Measurements from ENCODE around the gene MUC4.
"Not testable (repeated sequence)": the region's sequence is repeated elsewhere in the genome, so short reads cannot be mapped to it uniquely, and the experiment has no call there.

Gene MUC4

DNA sequence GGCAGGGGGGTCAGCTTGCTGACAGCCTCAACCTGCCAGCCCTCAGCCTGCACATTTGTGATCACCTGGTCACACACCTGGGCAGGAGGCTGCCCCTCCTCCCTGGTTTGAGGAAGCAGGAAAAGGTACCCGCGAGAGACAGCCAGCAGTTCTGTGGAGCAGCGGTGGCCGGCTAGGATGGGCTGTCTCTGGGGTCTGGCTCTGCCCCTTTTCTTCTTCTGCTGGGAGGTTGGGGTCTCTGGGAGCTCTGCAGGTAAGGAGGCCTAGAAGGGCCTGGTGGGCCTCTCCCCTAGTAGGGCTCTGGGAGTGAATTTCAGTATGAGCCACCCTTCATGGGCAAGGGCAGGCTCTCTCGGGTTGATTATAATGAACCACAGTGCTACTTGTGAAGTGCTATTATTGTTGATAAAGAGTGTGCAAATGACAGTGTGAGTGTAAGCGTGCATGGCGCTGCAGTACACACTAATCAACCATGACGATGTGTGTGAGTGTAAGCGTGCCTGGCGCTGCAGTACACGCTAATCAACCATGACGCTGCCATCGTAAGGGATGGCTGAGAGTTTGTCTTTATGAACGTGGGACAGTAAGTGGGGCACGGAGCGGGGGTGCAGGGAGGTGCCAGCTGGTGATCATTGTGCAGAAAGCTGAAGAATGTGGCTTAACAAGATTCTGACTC is 90.8 kb downstream of the MUC4 start, which contains the start of gene MUC20:
MUC20 (plus strand) TSS at position 148 of the 676 bp plus-strand sequence; CDS start at position 178, 30 bp downstream.
- H3K9me3 ChIP-seq (ENCODE audit: control insufficient read depth, insufficient read depth, low read length); H3K36me3 ChIP-seq (ENCODE audit: control insufficient read depth, insufficient read depth, low read length); H3K9ac ChIP-seq (ENCODE audit: low read depth, low read length); H3K4me3 ChIP-seq (ENCODE audit: low read depth, low read length); H3K27ac ChIP-seq (ENCODE audit: low read depth, low read length); H3K27me3 ChIP-seq (ENCODE audit: control insufficient read depth, insufficient read depth, low read length): not testable (repeated sequence)
- peaks cover 11% of the 10 kb centered on the region for H3K4me1 ChIP-seq (ENCODE audit: control insufficient read depth, insufficient read depth, low read length)

DNA sequence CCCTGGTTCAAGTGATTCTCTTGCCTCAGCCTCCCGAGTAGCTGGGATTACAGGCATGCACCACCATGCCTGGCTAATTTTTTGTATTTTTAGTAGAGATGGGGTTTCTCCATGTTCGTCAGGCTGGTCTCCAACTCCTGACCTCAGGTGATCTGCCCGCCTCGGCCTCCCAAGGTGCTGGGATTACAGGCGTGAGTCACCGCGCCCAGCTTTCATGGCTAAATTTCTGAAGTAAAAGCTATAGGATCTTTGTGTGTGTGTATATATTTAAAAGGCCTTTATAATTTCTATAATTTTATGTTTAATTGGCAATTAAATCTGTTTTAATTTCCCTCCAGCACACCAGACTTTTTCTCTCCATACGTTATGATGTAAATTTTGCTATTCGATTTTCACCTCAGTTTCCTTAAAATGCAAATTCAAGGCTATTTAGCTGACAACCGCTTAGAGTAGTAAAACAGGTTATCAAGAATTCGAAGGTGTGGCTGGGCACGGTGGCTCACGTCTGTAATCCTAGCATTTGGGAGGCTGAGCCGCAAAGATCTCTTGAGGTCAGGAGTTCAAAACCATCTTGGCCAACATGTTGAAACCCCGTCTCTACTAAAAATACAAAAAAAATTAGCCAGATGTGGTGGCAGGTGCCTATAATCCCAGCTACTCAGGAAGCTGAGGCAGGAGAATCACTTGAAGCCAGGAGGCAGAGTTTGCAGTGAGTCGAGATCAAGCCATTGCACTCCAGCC is 92.0 kb downstream of the MUC4 start:
- not testable (repeated sequence) for H3K4me3 ChIP-seq (ENCODE audit: low read depth, low read length); H3K9ac ChIP-seq (ENCODE audit: low read depth, low read length); H3K9me3 ChIP-seq (ENCODE audit: control insufficient read depth, insufficient read depth, low read length); H3K36me3 ChIP-seq (ENCODE audit: control insufficient read depth, insufficient read depth, low read length); H3K27me3 ChIP-seq (ENCODE audit: control insufficient read depth, insufficient read depth, low read length); H3K27ac ChIP-seq (ENCODE audit: low read depth, low read length)
- H3K4me1 ChIP-seq (ENCODE audit: control insufficient read depth, insufficient read depth, low read length): peaks cover 11% of the 10 kb centered on the region

DNA sequence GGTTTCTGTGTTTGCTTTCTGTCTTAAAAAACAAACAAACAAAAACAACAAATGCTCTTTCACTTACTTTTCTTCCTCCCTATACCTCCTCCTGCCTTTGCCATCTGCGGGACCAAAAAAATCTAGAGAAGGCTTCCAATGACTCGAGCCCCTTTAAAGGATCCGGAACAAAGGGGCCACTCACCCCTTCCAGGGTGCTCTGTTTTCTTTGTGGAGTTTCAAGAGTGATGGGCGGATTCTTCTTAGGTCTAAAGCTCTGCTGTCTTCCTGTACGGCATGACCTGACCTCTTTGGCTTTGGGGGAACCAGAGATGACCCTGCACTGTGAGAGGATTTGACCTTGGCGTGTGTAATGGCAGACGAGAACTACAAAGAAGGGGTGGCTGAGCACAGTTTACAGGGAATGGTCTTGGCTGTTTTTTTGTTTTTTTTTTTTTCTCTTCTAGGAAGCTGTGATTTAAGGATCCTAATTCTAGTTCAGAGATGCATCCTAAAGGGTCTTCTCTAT is 93.2 kb downstream of the MUC4 start:
- H3K36me3 ChIP-seq (ENCODE audit: control insufficient read depth, insufficient read depth, low read length): no peaks in the 10 kb centered on the region
- H3K4me3 ChIP-seq (ENCODE audit: low read depth, low read length): no peak overlapping the region
- no peak overlapping the region for H3K27ac ChIP-seq (ENCODE audit: low read depth, low read length)
- no peaks in the 10 kb centered on the region for H3K9me3 ChIP-seq (ENCODE audit: control insufficient read depth, insufficient read depth, low read length)
- no peaks in the 10 kb centered on the region for H3K27me3 ChIP-seq (ENCODE audit: control insufficient read depth, insufficient read depth, low read length)
- no peak overlapping the region for H3K9ac ChIP-seq (ENCODE audit: low read depth, low read length)
- peaks cover 11% of the 10 kb centered on the region for H3K4me1 ChIP-seq (ENCODE audit: control insufficient read depth, insufficient read depth, low read length)

DNA sequence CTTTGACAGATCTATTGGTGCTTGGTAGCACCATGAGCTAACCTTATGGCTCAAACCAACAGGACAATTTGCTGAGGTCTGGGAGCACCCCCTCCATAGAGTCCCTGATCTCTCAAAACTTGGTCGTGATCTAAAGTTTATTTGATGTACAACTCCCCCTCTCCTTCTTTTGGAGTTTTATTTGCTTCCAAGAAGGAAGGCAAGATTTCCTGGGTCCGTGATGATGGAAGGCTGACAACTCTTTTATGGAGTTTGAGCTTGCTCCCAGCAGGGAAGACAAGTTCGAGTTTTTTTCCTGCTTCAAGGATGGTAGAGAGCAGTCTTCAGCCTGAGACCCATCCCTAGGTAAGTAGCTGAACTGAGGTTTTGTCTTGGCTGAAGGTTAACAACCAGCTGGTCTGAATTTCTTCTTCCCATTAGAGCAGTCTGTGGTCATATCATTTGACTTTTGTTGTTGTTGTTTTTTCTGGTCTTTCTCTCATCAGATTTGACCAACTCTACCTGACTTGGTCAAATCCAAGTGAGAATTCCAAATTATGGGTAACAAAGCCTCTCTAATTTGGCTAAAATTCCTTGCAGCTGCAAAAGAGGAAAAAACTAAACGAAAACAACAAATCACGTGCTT is 93.8 kb downstream of the MUC4 start:
- Histone ChIP-seq H3K36me3 (ENCODE audit: control insufficient read depth, insufficient read depth, low read length) (no peaks in the 10 kb centered on the region), H3K4me1 (ENCODE audit: control insufficient read depth, insufficient read depth, low read length) (peaks cover 11% of the 10 kb centered on the region)

DNA sequence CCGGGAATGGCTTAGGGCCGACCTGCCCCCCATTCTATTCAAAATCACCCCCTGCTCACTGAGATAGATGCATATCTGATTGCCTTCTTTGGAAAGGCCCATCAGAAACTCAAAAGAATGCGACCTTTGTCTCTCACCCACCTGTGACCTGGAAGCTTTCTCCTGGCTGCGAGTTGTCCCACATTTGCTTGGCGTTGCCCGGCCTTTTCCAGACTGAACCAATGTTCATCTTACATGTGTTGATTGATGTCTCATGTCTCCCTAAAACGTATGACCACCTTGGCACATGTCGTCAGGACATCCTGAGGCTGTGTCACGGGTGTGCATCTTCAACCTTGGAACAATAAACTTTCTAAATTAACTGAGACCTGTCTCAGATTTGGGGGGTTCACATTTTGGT is 94.3 kb downstream of the MUC4 start:
- H3K4me3 ChIP-seq (ENCODE audit: low read depth, low read length): no peak overlapping the region
- no peaks in the 10 kb centered on the region for H3K27me3 ChIP-seq (ENCODE audit: control insufficient read depth, insufficient read depth, low read length)
- no peaks in the 10 kb centered on the region for H3K36me3 ChIP-seq (ENCODE audit: control insufficient read depth, insufficient read depth, low read length)
- H3K4me1 ChIP-seq (ENCODE audit: control insufficient read depth, insufficient read depth, low read length): peaks cover 11% of the 10 kb centered on the region
- H3K27ac ChIP-seq (ENCODE audit: low read depth, low read length): no peak overlapping the region
- no peak overlapping the region for H3K9ac ChIP-seq (ENCODE audit: low read depth, low read length)
- no peaks in the 10 kb centered on the region for H3K9me3 ChIP-seq (ENCODE audit: control insufficient read depth, insufficient read depth, low read length)

More for the DNA sequence above, 93.8 kb downstream of the MUC4 start:
- Histone ChIP-seq H3K9me3 (ENCODE audit: control insufficient read depth, insufficient read depth, low read length) (no peaks in the 10 kb centered on the region), H3K27me3 (ENCODE audit: control insufficient read depth, insufficient read depth, low read length) (no peaks in the 10 kb centered on the region), H3K9ac (ENCODE audit: low read depth, low read length) (no peak overlapping the region), H3K27ac (ENCODE audit: low read depth, low read length) (no peak overlapping the region), H3K4me3 (ENCODE audit: low read depth, low read length) (no peak overlapping the region)

DNA sequence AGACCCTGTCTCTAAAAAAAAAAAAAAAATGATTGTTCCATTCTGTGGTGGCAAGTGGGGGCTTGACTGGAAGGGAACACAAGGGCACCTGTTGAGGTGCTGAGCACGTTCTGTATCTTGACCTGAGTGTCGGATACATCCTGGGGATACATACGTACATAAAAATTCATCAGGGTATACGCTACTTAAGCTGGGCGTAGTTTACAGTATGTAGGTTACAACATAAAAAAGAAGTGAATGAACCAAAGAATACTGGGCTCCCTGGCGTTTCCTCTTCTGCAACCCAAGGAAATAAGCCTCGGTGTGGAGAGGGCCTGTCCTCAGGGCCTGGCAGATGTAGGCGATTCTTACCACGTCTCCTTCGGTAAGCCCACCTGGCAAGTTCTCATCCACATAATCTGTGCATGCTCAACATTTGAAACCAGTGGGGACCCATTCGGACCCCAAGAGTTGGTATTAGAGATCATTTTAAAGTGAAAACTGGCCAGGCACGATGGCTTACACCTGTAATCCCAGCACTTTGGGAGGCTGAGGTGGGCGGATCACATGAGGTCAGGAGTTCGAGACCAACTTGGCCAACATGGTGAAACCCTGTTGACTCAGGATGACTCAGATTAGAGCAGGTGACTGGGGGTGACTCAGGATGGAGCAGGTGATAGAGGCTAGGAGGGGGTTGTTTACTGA is 96.0 kb downstream of the MUC4 start:
- Histone ChIP-seq H3K36me3 (ENCODE audit: control insufficient read depth, insufficient read depth, low read length) (no peaks in the 10 kb centered on the region), H3K4me1 (ENCODE audit: control insufficient read depth, insufficient read depth, low read length) (peaks cover 11% of the 10 kb centered on the region), H3K9me3 (ENCODE audit: control insufficient read depth, insufficient read depth, low read length) (no peaks in the 10 kb centered on the region), H3K27me3 (ENCODE audit: control insufficient read depth, insufficient read depth, low read length) (no peaks in the 10 kb centered on the region), H3K9ac (ENCODE audit: low read depth, low read length) (no peak overlapping the region), H3K27ac (ENCODE audit: low read depth, low read length) (no peak overlapping the region), H3K4me3 (ENCODE audit: low read depth, low read length) (no peak overlapping the region)

DNA sequence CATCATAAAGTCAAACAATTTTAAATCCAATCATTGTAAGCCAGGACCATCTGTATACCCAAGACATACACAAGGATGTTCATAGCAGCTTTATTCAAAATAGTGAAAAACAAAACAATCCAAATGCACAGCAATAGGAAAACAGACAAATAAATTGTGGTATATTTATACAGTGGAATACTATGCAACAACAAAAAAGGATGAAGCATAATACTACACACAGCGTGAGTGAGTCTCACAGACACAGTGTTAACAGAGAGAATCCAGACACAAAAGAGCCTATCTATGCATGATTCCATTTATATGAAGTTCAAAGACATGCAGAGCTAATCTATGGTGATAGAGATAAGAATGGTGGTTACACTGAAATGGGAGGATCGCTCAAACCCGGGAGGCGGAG is 96.6 kb downstream of the MUC4 start:
- Histone ChIP-seq H3K9me3 (ENCODE audit: control insufficient read depth, insufficient read depth, low read length) (no peaks in the 10 kb centered on the region), H3K9ac (ENCODE audit: low read depth, low read length) (no peak overlapping the region), H3K4me3 (ENCODE audit: low read depth, low read length) (no peak overlapping the region), H3K4me1 (ENCODE audit: control insufficient read depth, insufficient read depth, low read length) (peaks cover 11% of the 10 kb centered on the region), H3K27ac (ENCODE audit: low read depth, low read length) (no peak overlapping the region), H3K36me3 (ENCODE audit: control insufficient read depth, insufficient read depth, low read length) (no peaks in the 10 kb centered on the region), H3K27me3 (ENCODE audit: control insufficient read depth, insufficient read depth, low read length) (no peaks in the 10 kb centered on the region)

DNA sequence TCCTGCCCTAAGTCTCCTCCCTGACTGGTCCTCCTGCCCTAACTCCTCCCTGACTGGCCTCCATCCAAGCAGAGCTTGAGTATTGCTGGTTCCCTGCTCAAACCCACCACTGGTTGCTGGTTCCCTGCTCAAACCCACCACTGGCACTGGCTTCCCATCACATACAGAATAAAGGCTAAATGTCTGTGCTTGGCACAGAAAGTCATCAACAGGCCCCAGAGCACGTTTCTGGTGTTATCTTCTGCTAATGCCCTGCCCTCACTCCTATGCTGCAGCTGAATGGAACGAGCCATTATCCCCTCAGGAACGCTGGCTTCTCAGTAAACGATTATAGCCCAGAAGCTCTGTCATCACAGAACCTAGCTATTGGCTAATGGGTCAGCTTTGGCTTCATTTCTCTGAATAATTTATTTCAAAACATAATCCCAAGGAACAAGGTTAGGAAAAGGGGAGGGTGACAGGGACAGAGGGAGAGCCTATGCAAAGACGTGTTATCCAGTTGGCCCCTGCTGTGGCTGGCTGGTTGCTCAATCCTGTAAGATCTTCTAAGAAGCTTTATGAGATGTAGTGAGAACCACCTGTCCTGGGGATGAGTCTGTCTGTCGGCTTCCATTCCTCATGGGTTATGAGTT is 97.2 kb downstream of the MUC4 start:
- Histone ChIP-seq H3K4me1 (ENCODE audit: control insufficient read depth, insufficient read depth, low read length) (peaks cover 11% of the 10 kb centered on the region), H3K36me3 (ENCODE audit: control insufficient read depth, insufficient read depth, low read length) (no peaks in the 10 kb centered on the region), H3K4me3 (ENCODE audit: low read depth, low read length) (no peak overlapping the region), H3K9ac (ENCODE audit: low read depth, low read length) (no peak overlapping the region), H3K27ac (ENCODE audit: low read depth, low read length) (no peak overlapping the region), H3K27me3 (ENCODE audit: control insufficient read depth, insufficient read depth, low read length) (no peaks in the 10 kb centered on the region), H3K9me3 (ENCODE audit: control insufficient read depth, insufficient read depth, low read length) (no peaks in the 10 kb centered on the region)

DNA sequence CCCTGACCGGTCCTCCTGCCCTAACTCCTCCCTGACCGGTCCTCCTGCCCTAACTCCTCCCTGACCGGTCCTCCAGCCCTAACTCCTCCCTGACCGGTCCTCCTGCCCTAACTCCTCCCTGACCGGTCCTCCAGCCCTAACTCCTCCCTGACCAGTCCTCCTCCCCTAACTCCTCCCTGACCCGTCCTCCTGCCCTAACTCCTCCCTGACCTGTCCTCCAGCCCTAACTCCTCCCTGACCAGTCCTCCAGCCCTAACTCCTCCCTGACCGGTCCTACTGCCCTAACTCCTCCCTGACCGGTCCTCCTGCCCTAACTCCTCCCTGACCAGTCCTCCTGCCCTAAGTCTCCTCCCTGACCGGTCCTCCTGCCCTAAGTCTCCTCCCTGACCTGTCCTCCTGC is 98.6 kb downstream of the MUC4 start:
- H3K27me3 ChIP-seq (ENCODE audit: control insufficient read depth, insufficient read depth, low read length); H3K9ac ChIP-seq (ENCODE audit: low read depth, low read length); H3K36me3 ChIP-seq (ENCODE audit: control insufficient read depth, insufficient read depth, low read length); H3K4me1 ChIP-seq (ENCODE audit: control insufficient read depth, insufficient read depth, low read length); H3K27ac ChIP-seq (ENCODE audit: low read depth, low read length); H3K9me3 ChIP-seq (ENCODE audit: control insufficient read depth, insufficient read depth, low read length); H3K4me3 ChIP-seq (ENCODE audit: low read depth, low read length): not testable (repeated sequence)

DNA sequence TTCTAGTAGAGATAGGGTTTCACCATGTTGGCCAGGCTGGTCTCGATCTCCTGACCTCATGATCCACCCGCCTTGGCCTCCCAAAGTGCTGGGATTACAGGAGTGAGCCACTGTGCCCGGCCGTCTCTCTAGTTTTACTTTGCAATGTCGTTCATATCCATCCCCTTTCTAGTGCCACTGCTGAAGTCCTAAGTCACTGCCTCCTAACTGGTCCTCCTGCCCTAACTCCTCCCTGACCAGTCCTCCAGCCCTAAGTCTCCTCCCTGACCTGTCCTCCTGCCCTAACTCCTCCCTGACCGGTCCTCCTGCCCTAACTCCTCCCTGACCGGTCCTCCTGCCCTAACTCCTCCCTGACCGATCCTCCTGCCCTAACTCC is 99.2 kb downstream of the MUC4 start:
- H3K9me3 ChIP-seq (ENCODE audit: control insufficient read depth, insufficient read depth, low read length); H3K27ac ChIP-seq (ENCODE audit: low read depth, low read length); H3K4me3 ChIP-seq (ENCODE audit: low read depth, low read length); H3K36me3 ChIP-seq (ENCODE audit: control insufficient read depth, insufficient read depth, low read length); H3K27me3 ChIP-seq (ENCODE audit: control insufficient read depth, insufficient read depth, low read length); H3K4me1 ChIP-seq (ENCODE audit: control insufficient read depth, insufficient read depth, low read length); H3K9ac ChIP-seq (ENCODE audit: low read depth, low read length): not testable (repeated sequence)
